NCI-H526 (cell line): Measurements from ENCODE around the gene AMPD3.

Experiments used
- DNase-seq, 2 experiments: peaks; one replicate each; lab custom pipeline; 2025; lab: John Stamatoyannopoulos, UW

AMPD3 gene

DNA sequence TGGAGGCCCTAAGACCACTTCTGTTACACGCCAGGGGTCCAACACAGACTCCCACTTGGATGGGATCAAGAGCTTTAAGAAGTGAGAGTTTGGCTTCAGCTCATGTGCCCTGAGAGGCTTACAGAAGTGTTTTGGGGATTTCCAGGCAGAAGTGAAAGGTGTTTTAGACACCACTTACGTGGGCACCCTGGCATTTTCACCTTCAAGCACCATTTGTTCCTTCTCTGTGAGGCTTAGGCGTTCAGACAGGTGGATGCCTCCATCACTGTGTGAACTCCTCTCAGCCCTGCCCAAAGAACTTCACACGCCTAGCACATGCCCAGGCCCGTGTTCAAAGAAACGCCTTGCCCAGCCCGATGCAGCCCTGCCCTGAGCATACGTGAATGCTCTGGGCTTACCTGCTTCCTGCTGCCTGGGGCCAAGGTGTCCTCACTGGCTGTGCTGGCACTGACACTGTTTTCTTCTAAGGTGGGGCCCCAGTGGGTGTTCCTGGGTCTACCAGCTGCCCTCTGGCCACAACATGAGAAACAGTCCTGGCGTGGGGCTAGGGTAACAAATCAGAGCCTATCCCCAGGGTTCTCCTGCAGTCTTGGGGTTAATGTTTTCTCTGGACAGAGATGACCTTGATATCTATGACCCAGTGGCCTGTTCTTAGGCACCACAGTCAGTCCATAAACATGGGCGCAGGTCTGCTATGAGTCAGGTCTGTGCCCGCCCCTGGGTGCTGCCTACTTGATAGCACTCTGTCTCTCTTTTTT, 34.0 kb downstream of the AMPD3 start:
- no peak for DNase-seq

GRCh38 chr11:10490032-10490397, 35.0 kb downstream of the AMPD3 start:
- DNase-seq = no peak

DNA sequence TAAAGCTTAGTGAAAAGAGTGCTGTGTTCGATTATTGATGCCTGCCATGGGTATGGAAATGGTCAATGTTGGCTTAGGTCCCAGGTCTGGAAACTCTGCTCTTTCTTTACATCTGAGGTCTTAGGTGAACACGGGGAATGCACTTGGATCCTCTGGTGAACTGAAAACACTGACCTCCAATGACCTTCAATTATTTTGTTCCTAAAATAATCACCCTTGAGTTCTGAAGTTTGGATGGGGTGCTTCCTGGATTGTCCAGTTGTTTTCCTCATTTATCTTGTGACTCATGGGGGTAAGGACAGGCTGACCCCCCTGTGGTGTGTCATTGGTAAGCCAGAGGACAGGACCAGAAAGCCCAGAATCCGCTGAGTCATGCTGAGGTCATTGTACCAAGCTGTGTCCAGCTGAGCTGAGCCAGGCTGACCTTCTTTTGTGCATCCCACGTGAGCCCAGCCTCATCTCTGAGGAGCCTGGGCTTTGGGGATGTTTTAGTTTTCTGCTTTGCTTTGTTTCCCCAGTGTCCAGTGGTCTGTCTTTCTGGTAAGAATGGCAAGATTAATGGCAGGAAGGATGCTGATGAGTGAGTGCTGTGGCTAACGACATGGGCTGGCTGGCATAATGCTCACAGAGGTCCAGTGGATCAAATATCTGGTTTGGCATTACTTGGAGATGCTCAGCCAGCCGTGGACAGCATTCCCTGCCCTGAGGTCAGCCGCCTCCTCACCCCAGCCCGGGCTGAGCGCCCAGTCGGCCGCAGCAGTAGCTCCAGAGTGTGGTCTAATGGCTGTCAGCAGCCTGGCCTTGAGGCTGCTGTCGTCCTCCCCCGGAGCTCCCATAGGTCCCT, 35.6 kb downstream of the AMPD3 start:
- DNase-seq = no peak

DNA sequence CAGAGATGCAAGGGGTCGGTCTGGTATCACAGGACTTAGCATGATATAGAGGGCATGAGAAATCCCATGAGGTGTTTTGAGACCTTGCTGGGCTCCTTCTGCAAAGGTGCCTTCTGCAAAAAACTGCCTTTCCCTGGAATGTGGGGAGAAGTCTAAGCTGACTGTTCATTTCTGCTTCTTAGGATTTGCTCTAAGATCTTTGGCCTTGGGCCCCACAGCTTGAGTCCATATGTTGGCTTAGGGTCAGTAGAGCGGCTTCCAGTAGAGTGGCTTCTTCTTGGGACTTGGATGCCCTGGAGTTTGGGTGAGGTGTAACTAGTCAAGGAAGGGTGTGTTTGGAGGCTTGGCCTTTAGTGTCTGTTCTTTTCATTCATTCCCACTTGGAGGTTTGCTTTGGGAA, 37.0 kb downstream of the AMPD3 start:
- no peak for DNase-seq

- no peak for DNase-seq
These were observed 38.1 kb downstream of the AMPD3 start for GRCh38 chr11:10493041-10493663.

DNA sequence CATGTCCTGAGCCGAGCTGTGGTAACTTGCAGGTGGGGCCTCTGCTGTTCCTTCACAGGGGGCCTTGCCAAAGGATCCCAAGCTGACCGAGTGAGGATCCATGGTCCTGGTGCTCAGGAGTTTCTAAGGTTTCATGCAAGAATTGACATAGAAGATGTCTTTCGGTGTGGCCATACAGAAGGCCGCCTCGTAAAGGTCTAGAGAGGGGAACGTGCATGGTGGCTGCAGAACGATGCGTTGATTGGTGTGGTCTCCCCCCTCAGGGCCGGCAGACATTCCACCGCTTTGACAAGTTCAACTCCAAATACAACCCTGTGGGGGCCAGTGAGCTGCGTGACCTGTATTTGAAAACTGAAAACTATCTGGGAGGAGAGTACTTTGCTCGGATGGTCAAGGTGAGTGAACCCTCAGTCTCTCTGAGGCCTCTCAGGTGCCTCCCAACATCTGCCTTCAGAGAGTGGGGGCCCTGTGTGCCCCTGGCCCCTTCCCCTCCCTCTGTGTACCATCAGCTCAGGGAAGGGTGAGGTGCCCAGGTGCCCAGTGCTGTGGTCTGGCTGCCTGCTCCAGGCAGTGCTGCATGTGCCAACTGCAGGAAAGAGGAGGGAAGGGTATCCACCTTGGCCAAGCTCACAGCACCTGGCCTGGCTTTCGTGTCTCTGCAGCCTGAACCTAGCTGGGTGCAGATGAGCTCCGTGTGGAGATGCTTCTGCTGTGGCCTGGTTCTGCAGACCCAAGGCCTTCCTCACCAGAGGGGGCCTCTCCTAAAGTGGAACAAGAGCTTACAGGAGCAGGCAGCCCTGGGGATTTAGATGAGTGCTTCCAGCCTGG, 39.8 kb downstream of the AMPD3 start:
- DNase-seq = no peak

- DNase-seq = no peak
These were observed 40.4 kb downstream of the AMPD3 start for GRCh38 chr11:10495464-10495786.

DNA sequence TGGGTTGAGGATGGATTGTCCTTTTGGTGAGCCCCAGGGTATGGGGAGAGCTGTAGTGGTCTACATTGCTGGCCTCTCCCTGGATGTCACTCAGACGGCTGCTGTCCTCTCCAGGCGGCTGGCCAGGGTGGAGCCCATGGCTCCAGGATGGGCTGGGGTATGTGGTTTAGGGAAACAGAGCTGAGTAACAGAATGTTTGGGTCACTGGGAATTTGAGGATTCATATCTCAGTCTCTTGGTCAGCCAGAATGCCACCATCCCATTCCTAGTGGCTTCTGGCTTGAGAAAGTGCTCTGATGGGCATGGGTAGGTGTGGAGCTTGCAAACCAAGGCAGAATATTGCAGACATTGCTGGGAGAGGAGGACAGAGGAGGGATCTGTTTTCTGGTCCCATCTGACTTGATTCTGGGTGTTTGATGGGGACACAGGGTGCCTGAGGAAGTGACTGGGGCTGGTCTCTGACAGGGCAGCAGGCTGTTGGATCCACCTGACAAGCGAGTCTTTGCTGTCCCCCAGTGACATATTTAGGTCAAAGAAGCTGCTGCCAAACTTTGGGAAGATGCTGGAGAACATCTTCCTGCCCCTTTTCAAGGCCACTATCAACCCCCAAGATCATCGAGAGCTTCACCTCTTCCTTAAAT, 41.4 kb downstream of the AMPD3 start:
- DNase-seq = no peak

DNA sequence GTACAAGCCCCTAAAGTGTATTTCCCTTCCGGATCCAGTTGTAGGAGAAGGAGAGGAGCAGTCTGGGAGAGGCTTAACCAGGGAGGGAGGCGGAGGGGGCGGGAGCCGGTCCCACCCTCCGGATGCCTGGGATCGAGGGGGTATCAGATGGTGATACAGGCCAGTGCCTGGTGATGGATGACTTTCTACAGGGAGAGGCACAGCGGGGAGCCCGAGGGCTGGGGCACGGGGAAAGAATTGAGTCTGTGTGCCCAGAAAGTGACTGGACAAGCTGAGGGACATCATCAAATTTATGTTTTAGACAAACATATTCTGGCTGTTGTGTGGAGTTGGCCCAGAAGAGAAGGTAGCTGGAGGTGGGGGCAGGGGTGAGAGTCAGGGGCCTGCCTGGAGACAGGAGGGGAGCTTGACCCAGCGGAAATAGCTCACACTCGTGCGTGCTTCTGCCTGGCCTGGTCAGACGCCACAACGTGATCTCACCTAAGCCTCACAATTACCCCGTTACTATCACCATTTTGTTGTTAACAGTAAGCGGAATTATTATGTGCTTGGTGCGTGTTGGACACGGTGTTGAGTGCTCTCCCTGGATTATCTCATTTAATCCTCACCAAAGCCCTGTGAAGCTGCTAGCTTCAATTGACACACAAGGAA, 42.4 kb downstream of the AMPD3 start:
- DNase-seq = no peak

DNA sequence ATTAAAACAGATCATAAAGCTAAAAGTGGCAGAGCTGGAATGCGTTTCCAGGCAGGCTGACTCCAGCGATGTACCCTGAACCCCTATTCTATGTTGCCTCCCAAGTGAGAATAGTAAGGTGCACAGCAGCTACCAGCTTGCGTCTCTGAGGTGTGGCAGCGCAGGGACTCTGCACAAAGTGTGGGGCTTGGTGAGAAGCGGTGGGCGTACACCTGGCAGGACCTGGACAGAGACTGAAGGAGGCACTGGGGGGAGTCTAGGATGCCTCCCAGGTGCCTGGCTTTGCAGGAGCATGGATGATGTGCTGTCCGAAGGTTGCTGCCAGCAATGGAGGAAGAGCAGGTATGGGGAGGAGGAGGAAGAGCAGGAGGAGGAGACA, 42.9 kb downstream of the AMPD3 start:
- no peak for DNase-seq

- DNase-seq = no peak
These were observed 43.6 kb downstream of the AMPD3 start for GRCh38 chr11:10498426-10499250.

GRCh38 chr11:10499452-10499851, 44.4 kb downstream of the AMPD3 start:
- DNase-seq = no peak

DNA sequence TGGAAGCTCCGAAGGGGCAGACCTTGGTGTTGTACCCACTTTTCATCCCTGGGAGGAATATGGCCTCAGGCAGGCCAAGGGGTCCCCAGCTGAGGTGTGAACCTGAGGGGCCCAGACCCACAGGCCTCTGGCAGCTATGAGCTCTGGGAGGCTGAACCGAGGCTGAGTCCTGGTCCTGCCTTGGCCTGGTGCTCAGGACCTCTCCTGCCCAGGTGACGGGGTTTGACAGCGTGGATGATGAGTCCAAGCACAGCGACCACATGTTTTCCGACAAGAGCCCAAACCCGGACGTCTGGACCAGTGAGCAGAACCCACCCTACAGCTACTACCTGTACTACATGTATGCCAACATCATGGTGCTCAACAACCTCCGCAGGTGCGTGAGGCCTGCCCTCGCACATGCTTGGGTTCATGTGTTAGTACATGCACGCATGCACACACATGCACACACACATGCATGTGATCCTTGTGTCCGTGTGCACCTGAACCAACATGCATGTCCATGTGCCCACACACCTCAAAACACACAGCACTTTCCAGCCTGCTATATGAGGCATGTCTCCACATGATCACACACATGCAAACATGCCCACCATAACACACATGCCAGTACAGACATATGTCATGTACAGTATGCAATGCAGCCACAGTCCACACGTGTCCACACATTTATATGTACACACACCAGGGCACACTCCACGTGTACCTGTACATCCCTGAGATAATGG, 45.0 kb downstream of the AMPD3 start:
- no peak for DNase-seq

DNA sequence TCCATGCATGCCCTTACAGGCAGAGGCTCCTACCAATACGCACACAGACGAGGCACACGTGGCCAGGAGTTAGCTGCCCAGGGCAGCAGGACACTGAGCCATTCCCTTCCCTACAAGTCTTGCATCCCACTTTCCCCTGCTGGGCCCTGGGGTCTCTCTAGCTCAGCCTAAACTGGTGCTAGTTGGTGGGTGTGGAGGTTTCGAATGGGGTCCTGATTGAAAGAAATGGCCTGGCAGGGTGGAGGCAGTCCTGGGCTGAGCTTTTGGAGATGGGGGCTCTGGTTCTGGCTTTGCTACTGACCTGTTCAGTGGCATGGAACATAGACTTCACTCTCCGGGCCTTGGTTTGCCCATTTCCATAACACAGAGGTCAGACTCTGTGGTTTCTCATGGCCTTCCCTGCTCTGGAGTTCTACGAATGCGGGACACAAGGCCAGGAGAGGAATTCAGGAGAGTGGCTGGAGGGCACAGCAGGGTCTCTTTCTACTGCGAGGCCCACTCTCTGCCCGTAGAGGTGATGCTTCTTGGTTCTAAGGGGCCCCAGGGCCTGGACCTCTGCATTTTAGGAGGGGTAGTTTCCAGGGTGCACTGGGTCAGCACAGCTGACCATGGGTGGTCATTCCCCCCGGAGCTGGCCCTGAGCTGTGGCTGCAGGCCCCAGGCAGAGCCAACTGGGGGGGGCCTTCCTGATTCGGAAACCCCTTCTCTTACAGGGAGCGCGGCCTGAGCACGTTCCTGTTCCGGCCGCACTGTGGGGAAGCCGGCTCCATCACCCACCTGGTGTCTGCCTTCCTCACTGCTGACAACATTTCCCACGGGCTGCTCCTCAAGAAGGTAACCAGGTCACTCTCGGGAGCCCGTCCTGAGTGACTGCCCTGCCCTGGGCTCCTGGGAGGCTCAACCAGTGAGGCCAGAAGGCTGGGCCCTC, 46.0 kb downstream of the AMPD3 start:
- no peak for DNase-seq

- DNase-seq = no peak
These were observed 47.1 kb downstream of the AMPD3 start for GRCh38 chr11:10502065-10502680.

DNA sequence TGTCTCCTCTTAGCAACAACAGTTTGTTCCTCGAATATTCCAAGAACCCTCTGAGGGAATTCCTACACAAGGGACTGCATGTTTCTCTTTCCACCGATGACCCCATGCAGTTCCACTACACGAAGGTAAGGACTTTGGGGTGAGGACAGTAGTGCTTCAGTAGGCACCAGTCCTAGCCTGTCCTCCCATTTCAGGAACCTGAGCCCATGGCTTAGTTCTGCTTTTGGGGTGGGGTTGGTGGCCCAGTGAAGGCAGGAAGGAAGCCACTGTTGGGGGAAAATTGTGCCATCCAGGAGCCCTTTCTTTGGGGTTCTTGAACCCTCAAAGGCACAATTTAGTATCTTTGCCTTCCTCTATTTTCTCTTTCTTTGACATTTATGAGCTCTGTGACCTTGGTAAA, 47.7 kb downstream of the AMPD3 start:
- no peak for DNase-seq

GRCh38 chr11:10503221-10503620, 48.2 kb downstream of the AMPD3 start:
- no peak for DNase-seq
